HG02623 (cell line): ENCODE data around the gene GPC2.
"Not testable (repeated sequence)": the region's sequence is repeated elsewhere in the genome, so short reads cannot be mapped to it uniquely, and the experiment has no call there.

Experiments used
- ATAC-seq: cut with Tn5 transposase; IDR thresholded peaks from one replicate; pipeline ENCODE4 v1.9.1; 2021; ENCODE audit warnings: moderate library complexity; ENCODE audit not compliant: unreplicated experiment

Gene GPC2

GRCh38 chr7:100204454-100204853 is 27.3 kb upstream of the GPC2 start:
- no peak for ATAC-seq

GRCh38 chr7:100200693-100201092 is 23.5 kb upstream of the GPC2 start:
- ATAC-seq, result no peak

GRCh38 chr7:100198266-100198665 is 21.1 kb upstream of the GPC2 start:
- ATAC-seq, result no peak

GRCh38 chr7:100195901-100196322 is 18.7 kb upstream of the GPC2 start:
- not testable (repeated sequence) for ATAC-seq

GRCh38 chr7:100195222-100195621 is 18.0 kb upstream of the GPC2 start:
- ATAC-seq, result no peak

- no peak for ATAC-seq
Measured at GRCh38 chr7:100192969-100193368, 15.8 kb upstream of the GPC2 start.

GRCh38 chr7:100192281-100192862 is 15.2 kb upstream of the GPC2 start:
- not testable (repeated sequence) for ATAC-seq

GRCh38 chr7:100191775-100192174 is 14.6 kb upstream of the GPC2 start:
- no peak for ATAC-seq

- no peak for ATAC-seq
Measured at GRCh38 chr7:100190048-100190711, 13.0 kb upstream of the GPC2 start.

GRCh38 chr7:100189061-100189460 is 11.9 kb upstream of the GPC2 start:
- ATAC-seq, result no peak

GRCh38 chr7:100185726-100186125 is 8.5 kb upstream of the GPC2 start:
- no peak for ATAC-seq

GRCh38 chr7:100183090-100183489 is 5.9 kb upstream of the GPC2 start:
- not testable (repeated sequence) for ATAC-seq

GRCh38 chr7:100182616-100183015 is 5.4 kb upstream of the GPC2 start:
- not testable (repeated sequence) for ATAC-seq

- ATAC-seq, result not testable (repeated sequence)
Measured at GRCh38 chr7:100180084-100180483, 2.9 kb upstream of the GPC2 start.

GRCh38 chr7:100176096-100177044 is 811 bp downstream of the GPC2 start:
- ATAC-seq, result no peak

GRCh38 chr7:100175296-100175935 is 1.8 kb downstream of the GPC2 start:
- ATAC-seq, result no peak

GRCh38 chr7:100174582-100174981 is 2.6 kb downstream of the GPC2 start:
- no peak for ATAC-seq

- ATAC-seq, result no peak
Measured at GRCh38 chr7:100173806-100174495, 3.2 kb downstream of the GPC2 start.

GRCh38 chr7:100171840-100172239 is 5.3 kb downstream of the GPC2 start:
- no peak for ATAC-seq

- ATAC-seq, result no peak
Measured at GRCh38 chr7:100171087-100171681, 6.0 kb downstream of the GPC2 start.
